DOHH2 (cell line): ENCODE data around the gene OTUD4.

Source experiments
- EZH2phosphoT487 ChIP-seq: fragments of 200-600 bp; sonication (generic); IDR thresholded peaks from 2 replicates; pipeline ENCODE4 v1.6.1; 2017; ENCODE audit warnings: borderline replicate concordance, mild to moderate bottlenecking, antibody characterized with exemption, low read length, moderate library complexity, mixed read lengths
- TF ChIP-seq, protein P1 (sequence below): fragments of 200-600 bp; sonication (generic); IDR thresholded peaks from one replicate; pipeline ENCODE4 v1.5.1; 2014; ENCODE audit warnings: antibody characterized with exemption, mild to moderate bottlenecking, low read depth, low read length; ENCODE audit not compliant: poor library complexity, severe bottlenecking

DNA sequence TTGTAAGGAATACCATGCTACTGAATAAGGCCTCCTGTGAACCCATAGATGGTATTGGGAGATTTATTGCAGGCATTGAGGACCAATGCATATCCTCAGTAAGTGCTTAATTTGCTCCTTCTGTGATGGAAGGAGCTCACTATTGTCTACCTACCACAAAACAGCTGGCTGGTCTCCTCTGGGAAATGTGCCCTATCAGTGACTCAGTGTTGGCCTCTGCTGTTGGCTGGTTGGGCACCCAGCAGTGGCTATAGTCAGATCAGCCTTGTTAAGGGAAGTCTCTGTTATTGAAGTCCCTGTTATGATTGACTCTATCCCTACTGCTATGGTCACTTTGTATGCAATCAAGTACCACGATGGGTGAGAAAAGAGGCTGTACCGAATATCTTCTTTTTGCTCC lies 27.5 kb upstream of the OTUD4 start:
- no peak for TF ChIP-seq EZH2phosphoT487
- TF ChIP-seq, protein P1, sequence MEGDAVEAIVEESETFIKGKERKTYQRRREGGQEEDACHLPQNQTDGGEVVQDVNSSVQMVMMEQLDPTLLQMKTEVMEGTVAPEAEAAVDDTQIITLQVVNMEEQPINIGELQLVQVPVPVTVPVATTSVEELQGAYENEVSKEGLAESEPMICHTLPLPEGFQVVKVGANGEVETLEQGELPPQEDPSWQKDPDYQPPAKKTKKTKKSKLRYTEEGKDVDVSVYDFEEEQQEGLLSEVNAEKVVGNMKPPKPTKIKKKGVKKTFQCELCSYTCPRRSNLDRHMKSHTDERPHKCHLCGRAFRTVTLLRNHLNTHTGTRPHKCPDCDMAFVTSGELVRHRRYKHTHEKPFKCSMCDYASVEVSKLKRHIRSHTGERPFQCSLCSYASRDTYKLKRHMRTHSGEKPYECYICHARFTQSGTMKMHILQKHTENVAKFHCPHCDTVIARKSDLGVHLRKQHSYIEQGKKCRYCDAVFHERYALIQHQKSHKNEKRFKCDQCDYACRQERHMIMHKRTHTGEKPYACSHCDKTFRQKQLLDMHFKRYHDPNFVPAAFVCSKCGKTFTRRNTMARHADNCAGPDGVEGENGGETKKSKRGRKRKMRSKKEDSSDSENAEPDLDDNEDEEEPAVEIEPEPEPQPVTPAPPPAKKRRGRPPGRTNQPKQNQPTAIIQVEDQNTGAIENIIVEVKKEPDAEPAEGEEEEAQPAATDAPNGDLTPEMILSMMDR = no peak
